Activated CD4-positive, alpha-beta memory T cell treated with anti-CD3 and anti-CD28 coated beads, Interleukin-2, amount 10 ng/mL, durations not matched to agents 7 days and 5 days (primary cell): Measurements from ENCODE around the gene ACSF2. TPM values are rescaled to one million over a fixed set of nuclear protein-coding genes. Genes with fewer than 3 reads are reported as not detected.

Source experiments
- CTCF ChIA-PET: fragments of 350-600 bp; sonication (Branson Sonifier 250); formaldehyde crosslinking; loops from one replicate; lab custom pipeline; 2021; ENCODE audit warnings: antibody characterized with exemption, inconsistent platforms; lab: Charles Lee
- POLR2A ChIA-PET: fragments of 350-600 bp; sonication (Branson Sonifier 250); formaldehyde crosslinking; loops from one replicate; lab custom pipeline; 2021; ENCODE audit warnings: antibody characterized with exemption; lab: Charles Lee
- DNase-seq: peaks from one replicate; pipeline ENCODE4 v3.0.0-alpha.2; 2020
- H3K27ac Mint-ChIP-seq: one replicate; pipeline ENCODE4 v1.8.0; 2021; ENCODE audit warnings: mild to moderate bottlenecking, mixed read lengths
- H3K27me3 Mint-ChIP-seq: one replicate; pipeline ENCODE4 v1.8.0; 2021; ENCODE audit warnings: mixed read lengths
- H3K36me3 Mint-ChIP-seq: one replicate; pipeline ENCODE4 v1.8.0; 2021; ENCODE audit warnings: low read depth, mixed read lengths
- H3K4me1 Mint-ChIP-seq: one replicate; pipeline ENCODE4 v1.8.0; 2021; ENCODE audit warnings: mixed read lengths
- H3K4me3 Mint-ChIP-seq: one replicate; pipeline ENCODE4 v1.8.0; 2021; ENCODE audit warnings: mild to moderate bottlenecking, mixed read lengths
- H3K9me3 Mint-ChIP-seq: one replicate; pipeline ENCODE4 v1.8.0; 2021; ENCODE audit warnings: mixed read lengths
- total RNA-seq, 2 experiments: library from RNA; stranded (reverse); gene quantifications; one replicate each; pipeline ENCODE4 v1.2.3, GENCODE V29; 2021

ACSF2 gene
- total RNA-seq, 2 experiments from 2014 or later: 28.7 to 30.7 TPM

DNA sequence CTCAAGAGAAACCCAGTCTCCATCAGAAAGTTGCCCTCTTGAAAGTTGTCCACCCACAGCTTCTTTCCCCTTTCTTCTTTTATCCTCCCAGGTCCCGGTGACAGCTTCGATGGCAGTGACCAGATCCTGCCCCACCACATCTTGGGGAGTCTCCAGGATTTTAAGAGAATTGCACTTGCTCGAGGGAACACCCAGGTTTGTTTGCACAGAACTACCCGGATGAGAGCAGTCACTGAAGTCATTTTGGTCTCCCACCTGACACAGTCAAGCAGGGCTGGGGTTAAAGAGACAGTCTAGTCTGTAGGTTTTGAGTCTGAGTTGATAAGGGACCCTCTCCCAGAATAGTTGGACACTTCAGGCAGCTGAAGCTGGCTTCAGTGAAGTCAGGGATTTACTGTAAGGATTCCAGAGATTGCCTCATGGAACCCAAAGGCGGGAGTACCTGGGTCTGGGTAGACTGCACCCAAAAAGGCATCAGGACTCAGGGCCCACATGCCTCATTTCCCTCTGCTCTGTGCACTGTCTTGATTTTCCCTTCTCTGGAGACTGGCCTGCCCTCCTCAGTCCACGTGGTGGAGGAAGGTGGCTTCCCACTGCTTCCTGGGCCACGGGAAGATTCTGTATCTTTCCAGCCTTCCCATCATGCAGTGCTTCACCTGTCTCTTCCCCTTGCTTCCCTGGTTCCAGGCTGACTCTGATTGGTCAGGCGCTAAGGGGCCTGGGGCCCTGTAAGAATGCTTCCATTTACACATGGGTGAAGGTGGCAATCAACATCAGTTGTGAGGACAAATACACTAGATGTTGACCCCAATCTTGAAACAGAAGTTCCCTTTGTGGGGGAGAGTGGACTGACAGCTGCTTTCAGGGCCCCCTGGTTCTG is 91.7 kb downstream of the ACSF2 start:
- Mint-ChIP-seq H3K9me3 (no peaks in the 10 kb centered on the region), H3K4me3 (no peak overlapping the region), H3K27me3 (no peaks in the 10 kb centered on the region), H3K27ac (no peak overlapping the region), H3K4me1 (peaks cover 12% of the 10 kb centered on the region), H3K36me3 (no peaks in the 10 kb centered on the region)
- DNase-seq: no peak
- ChIA-PET CTCF (no interaction called here), POLR2A (interaction anchor here (1.2 kb wide), 1 partner anchor 24 kb away, joined by 3 read pairs; no protein-coding TSS in a partner anchor)

DNA sequence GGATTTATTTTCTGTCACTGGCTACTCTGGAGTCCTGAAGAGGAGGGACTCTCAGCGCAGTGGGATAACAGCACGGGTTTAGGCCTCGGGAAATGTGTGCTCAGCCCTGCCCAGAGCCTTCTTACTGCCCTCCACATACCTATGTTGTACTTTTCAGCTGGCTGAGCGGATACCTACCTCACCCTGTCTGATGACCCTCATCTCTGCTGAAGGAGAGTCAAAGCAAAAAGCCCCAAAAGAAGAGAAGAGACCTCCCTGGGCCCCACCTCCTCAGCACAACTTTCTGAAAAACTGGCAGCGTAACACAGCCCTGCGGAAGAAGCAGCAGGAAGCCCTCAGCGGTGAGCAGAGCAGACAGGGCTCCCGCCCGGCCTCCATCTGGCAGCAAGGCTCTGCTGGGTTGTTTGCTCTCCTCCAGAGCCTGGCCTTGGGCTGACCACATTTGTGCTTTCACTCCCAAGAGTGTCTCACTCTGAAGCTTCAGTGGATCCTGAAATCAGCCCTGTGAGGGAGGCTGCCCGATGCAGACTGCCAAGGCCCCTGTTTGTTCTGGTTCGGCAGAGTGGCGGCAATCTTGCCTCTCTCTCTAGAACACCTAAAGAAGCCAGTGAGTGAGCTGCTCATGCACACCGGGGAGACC is 92.5 kb downstream of the ACSF2 start:
- no peak overlapping the region for H3K4me3 Mint-ChIP-seq
- peaks cover 12% of the 10 kb centered on the region for H3K4me1 Mint-ChIP-seq
- CTCF ChIA-PET: interaction anchor here (1.0 kb wide), 1 partner anchor 24 kb away, joined by 4 read pairs; no protein-coding TSS in a partner anchor
- POLR2A ChIA-PET: interaction anchor here (1.5 kb wide), 1 partner anchor 11 kb away, joined by 3 read pairs; no protein-coding TSS in a partner anchor
- no peaks in the 10 kb centered on the region for H3K27me3 Mint-ChIP-seq
- no peak for DNase-seq
- H3K9me3 Mint-ChIP-seq: no peaks in the 10 kb centered on the region
- H3K36me3 Mint-ChIP-seq: no peaks in the 10 kb centered on the region
- no peak overlapping the region for H3K27ac Mint-ChIP-seq

GRCh38 chr17:50519141-50519834 is 93.3 kb downstream of the ACSF2 start:
- no peak for DNase-seq
- no peaks in the 10 kb centered on the region for H3K27me3 Mint-ChIP-seq
- CTCF ChIA-PET: interaction anchor here (1.0 kb wide), 1 partner anchor 23 kb away, joined by 4 read pairs; no protein-coding TSS in a partner anchor
- no peak overlapping the region for H3K4me3 Mint-ChIP-seq
- POLR2A ChIA-PET: interaction anchor here (1.5 kb wide), 1 partner anchor 12 kb away, joined by 3 read pairs; no protein-coding TSS in a partner anchor
- H3K4me1 Mint-ChIP-seq: peaks cover 12% of the 10 kb centered on the region
- no peaks in the 10 kb centered on the region for H3K9me3 Mint-ChIP-seq
- no peaks in the 10 kb centered on the region for H3K36me3 Mint-ChIP-seq
- H3K27ac Mint-ChIP-seq: no peak overlapping the region

- ChIA-PET CTCF (interaction anchor here (1.6 kb wide), 1 partner anchor 19 kb away, joined by 4 read pairs; no protein-coding TSS in a partner anchor), POLR2A (interaction anchor here (1.6 kb wide), 1 partner anchor 11 kb away, joined by 4 read pairs; no protein-coding TSS in a partner anchor)
- no peaks in the 10 kb centered on the region for H3K36me3 Mint-ChIP-seq
- no peaks in the 10 kb centered on the region for H3K9me3 Mint-ChIP-seq
- peaks cover 12% of the 10 kb centered on the region for H3K4me1 Mint-ChIP-seq
- no peak for DNase-seq
- no peaks in the 10 kb centered on the region for H3K27me3 Mint-ChIP-seq
- no peak overlapping the region for H3K27ac Mint-ChIP-seq
- H3K4me3 Mint-ChIP-seq: no peak overlapping the region
Measured at GRCh38 chr17:50520483-50520882, 94.5 kb downstream of the ACSF2 start.

DNA sequence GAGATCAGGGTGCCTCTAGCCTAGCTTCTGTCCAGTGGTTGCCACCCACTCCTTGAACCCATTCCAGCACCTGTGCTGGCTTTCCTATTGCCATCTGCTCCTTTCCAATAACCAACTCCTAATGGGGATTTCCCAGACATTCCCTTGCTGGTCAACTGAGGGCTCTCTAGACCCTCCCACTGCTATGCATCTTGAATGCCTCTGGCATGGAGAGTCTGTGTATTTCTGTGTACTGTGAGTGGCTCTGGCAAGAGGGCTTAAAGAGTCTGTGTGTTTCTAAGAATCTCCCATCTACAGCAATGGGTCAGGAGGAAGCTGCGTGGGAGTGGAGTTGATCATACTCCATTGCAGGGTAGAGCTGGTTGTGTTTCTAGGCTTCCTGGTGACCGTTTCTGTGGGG is 95.5 kb downstream of the ACSF2 start:
- no peaks in the 10 kb centered on the region for H3K36me3 Mint-ChIP-seq
- DNase-seq: no peak
- H3K4me1 Mint-ChIP-seq: peaks cover 10% of the 10 kb centered on the region
- H3K4me3 Mint-ChIP-seq: no peak overlapping the region
- H3K27me3 Mint-ChIP-seq: no peaks in the 10 kb centered on the region
- H3K9me3 Mint-ChIP-seq: no peaks in the 10 kb centered on the region
- ChIA-PET POLR2A (no interaction called here), CTCF (interaction anchor here (0.8 kb wide), 1 partner anchor 261 kb away, joined by 5 read pairs; no protein-coding TSS in a partner anchor)
- H3K27ac Mint-ChIP-seq: no peak overlapping the region

DNA sequence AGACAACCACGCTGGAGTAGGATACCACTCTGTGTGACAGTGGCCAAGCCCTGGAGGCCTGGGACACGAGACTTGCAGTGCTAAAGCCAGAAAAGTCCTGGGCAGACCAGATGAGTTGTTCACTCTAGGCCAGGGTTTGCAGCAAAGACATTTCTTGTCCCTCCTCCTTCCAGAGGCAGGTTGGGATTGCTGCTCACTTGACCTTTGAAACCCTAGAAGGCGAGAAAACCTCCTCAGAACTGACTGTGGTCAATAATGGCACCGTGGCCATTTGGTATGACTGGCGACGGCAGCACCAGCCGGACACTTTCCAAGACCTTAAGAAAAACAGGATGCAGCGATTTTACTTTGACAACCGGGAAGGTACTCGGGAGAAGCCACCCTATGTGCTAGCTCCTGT is 96.7 kb downstream of the ACSF2 start:
- H3K27ac Mint-ChIP-seq: no peak overlapping the region
- no peak overlapping the region for H3K4me3 Mint-ChIP-seq
- H3K27me3 Mint-ChIP-seq: no peaks in the 10 kb centered on the region
- no peaks in the 10 kb centered on the region for H3K36me3 Mint-ChIP-seq
- H3K9me3 Mint-ChIP-seq: no peaks in the 10 kb centered on the region
- ChIA-PET POLR2A (no interaction called here), CTCF (no interaction called here)
- H3K4me1 Mint-ChIP-seq: no peaks in the 10 kb centered on the region
- DNase-seq: no peak

- H3K36me3 Mint-ChIP-seq: no peaks in the 10 kb centered on the region
- H3K27me3 Mint-ChIP-seq: no peaks in the 10 kb centered on the region
- CTCF ChIA-PET: no interaction called here
- H3K9me3 Mint-ChIP-seq: no peaks in the 10 kb centered on the region
- H3K27ac Mint-ChIP-seq: no peak overlapping the region
- DNase-seq: no peak
- H3K4me3 Mint-ChIP-seq: no peak overlapping the region
- no peaks in the 10 kb centered on the region for H3K4me1 Mint-ChIP-seq
- POLR2A ChIA-PET: no interaction called here
Measured at GRCh38 chr17:50523208-50523607, 97.2 kb downstream of the ACSF2 start.

Other genes with a start within 250 kb of the ACSF2 start
- under 1 TPM; 0.50 to 0.55 TPM for gene COL1A1, start 224.6 kb upstream of the ACSF2 start, total RNA-seq
- under 1 TPM in 1 of 2 experiments, not detected in 1; 0.08 TPM for gene TMEM92, start 151.8 kb upstream of the ACSF2 start, total RNA-seq
- gene XYLT2, start 80.1 kb upstream of the ACSF2 start, total RNA-seq: 10 to 100 TPM; 26.7 to 29.7 TPM
- 10 to 100 TPM; 56.5 to 57.5 TPM for gene MRPL27, start 53.0 kb upstream of the ACSF2 start, total RNA-seq
- gene EME1, start 53.0 kb upstream of the ACSF2 start, total RNA-seq: 10 to 100 TPM; 25.1 to 26.1 TPM
- gene LRRC59, start 28.7 kb upstream of the ACSF2 start, total RNA-seq: 10 to 100 TPM; 67.1 to 68.9 TPM
- gene CHAD, start 42.7 kb downstream of the ACSF2 start, total RNA-seq: not detected
- 10 to 100 TPM; 24.5 to 28.4 TPM for gene RSAD1, start 52.6 kb downstream of the ACSF2 start, total RNA-seq
- 10 to 100 TPM; 13.4 to 15.2 TPM for gene MYCBPAP, start 82.2 kb downstream of the ACSF2 start, total RNA-seq
- not detected for gene EPN3, start 106.5 kb downstream of the ACSF2 start, total RNA-seq
- 10 to 100 TPM; 14.5 to 17.8 TPM for gene SPATA20, start 121.0 kb downstream of the ACSF2 start, total RNA-seq
- gene CACNA1G, start 134.5 kb downstream of the ACSF2 start, total RNA-seq: not detected
- under 1 TPM in 1 of 2 experiments, not detected in 1; 0.25 TPM for gene ABCC3, start 208.7 kb downstream of the ACSF2 start, total RNA-seq